Measurements from ENCODE around the gene HMG20B. TPM values are rescaled to one million over a fixed set of nuclear protein-coding genes. Genes with fewer than 3 reads are reported as not detected.

The HMG20B gene
- polyA plus RNA-seq, 1 of the 3 experiments (the other 2 are of a cell fraction), result 92.0 TPM

DNA sequence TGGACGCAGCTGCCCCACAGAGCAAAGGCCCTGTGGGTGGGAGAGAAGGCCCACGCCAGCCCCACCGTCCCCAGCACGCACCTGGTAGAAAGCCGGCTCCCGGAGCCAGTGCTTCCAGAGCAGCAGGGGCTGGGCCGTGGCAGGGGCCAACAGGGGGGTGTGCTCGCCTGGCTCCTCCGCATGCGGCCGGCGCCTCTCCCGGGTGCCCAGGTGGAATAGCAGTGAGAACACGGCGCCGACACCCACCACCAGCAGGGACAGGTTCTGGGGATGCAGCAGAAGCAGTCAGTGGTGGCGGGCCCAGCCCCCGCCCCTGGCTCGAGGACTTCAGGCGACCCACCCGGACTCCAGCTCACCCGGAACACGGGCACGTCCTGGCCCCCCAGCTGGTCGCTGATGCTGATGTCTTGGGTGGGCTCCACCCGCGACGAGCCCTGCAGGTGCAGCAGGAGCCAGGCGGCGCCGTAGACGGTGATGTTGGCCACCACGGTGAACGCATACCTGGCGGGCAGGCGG is 24.9 kb upstream of the HMG20B start:
- POLR2A ChIA-PET, result no interaction called here
- peaks cover 0 to 30% of the 10 kb centered on the region in 2 experiments for H3K36me3 ChIP-seq (replicated peaks in 1 of 2; ENCODE audit: control insufficient read depth in 1 of 2, insufficient read depth in 2 of 2, low read length in 1 of 2)
- H3K27me3 ChIP-seq (ENCODE audit: insufficient read depth), result no peaks in the 10 kb centered on the region
- no peak overlapping the region for H2AFZ ChIP-seq (ENCODE audit: low read depth)
- WGBS (ENCODE audit: low lambda C conversion rate), result 96% methylated on average over 8 of the region's 36 CpGs
- CTCF ChIA-PET, result interaction anchor here (0.9 to 6.0 kb wide), 6 partner anchors 9 to 44 kb away, joined by 3 to 73 read pairs (median 4); partner anchors contain the start of genes MFSD12 and TEKTIP1
- peaks cover 19% of the 10 kb centered on the region; the same call in 1 of the 2 replicates for H3K79me2 ChIP-seq (ENCODE audit: insufficient read depth)
- peaks cover 7% of the 10 kb centered on the region for H3F3A ChIP-seq (replicated peaks; ENCODE audit: insufficient read depth)
- H3K4me3 ChIP-seq (ENCODE audit: low read depth in 2 of 2, low read length in 1 of 2), result no peak overlapping the region
- H3K9me2 ChIP-seq, result no peaks in the 10 kb centered on the region
- no peaks in the 10 kb centered on the region for H3K9me3 ChIP-seq
- H3K27ac ChIP-seq (ENCODE audit: low read depth in 2 of 2, low read length in 1 of 2), result no peak overlapping the region
- H3K4me1 ChIP-seq (ENCODE audit: control insufficient read depth in 1 of 2, insufficient read depth in 2 of 2, low read depth in 1 of 2, low read length in 1 of 2), result no peaks in the 10 kb centered on the region; a peak in 1 of 4 replicates
- 0 out of 2 replicates have a peak, but pooled peaks cover 7% of the 10 kb centered on the region for H4K20me1 ChIP-seq (ENCODE audit: insufficient read depth)
- no peak overlapping the region for H3K9ac ChIP-seq
- no peak overlapping the region for H3K4me2 ChIP-seq
- DNase-seq, result no peak
- TF ChIP-seq NFIC (IDR thresholded peaks at IDR 0.05; ENCODE audit: borderline replicate concordance) (no peak), EZH2phosphoT487 (IDR thresholded peaks at IDR 0.05; ENCODE audit: borderline replicate concordance, low read depth) (no peak), NRF1 (IDR thresholded peaks at IDR 0.05; ENCODE audit: low read depth, low read length) (no peak)
- TF ChIP-seq, protein P1, sequence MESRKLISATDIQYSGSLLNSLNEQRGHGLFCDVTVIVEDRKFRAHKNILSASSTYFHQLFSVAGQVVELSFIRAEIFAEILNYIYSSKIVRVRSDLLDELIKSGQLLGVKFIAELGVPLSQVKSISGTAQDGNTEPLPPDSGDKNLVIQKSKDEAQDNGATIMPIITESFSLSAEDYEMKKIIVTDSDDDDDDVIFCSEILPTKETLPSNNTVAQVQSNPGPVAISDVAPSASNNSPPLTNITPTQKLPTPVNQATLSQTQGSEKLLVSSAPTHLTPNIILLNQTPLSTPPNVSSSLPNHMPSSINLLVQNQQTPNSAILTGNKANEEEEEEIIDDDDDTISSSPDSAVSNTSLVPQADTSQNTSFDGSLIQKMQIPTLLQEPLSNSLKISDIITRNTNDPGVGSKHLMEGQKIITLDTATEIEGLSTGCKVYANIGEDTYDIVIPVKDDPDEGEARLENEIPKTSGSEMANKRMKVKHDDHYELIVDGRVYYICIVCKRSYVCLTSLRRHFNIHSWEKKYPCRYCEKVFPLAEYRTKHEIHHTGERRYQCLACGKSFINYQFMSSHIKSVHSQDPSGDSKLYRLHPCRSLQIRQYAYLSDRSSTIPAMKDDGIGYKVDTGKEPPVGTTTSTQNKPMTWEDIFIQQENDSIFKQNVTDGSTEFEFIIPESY (IDR thresholded peaks at IDR 0.05; ENCODE audit: borderline replicate concordance, low read depth), result no peak

- no peaks in the 10 kb centered on the region for H3K9me2 ChIP-seq
- H3K9ac ChIP-seq, result no peak overlapping the region
- no peaks in the 10 kb centered on the region for H3K9me3 ChIP-seq
- POLR2A ChIA-PET, result interaction anchor here (0.7 kb wide), 1 partner anchor 220 kb away, joined by 4 read pairs; no protein-coding TSS in a partner anchor
- H3K4me2 ChIP-seq, result no peak overlapping the region
- H3K27ac ChIP-seq (ENCODE audit: low read depth in 2 of 2, low read length in 1 of 2), result no peak overlapping the region; a peak in 1 of 4 replicates
- peaks cover 26% of the 10 kb centered on the region; the same call in 1 of the 2 replicates for H3K79me2 ChIP-seq (ENCODE audit: insufficient read depth)
- 96% methylated on average over 11 of the region's 14 CpGs for WGBS (ENCODE audit: low lambda C conversion rate)
- TF ChIP-seq NRF1 (IDR thresholded peaks at IDR 0.05; ENCODE audit: low read depth, low read length), result no peak
- no peak for TF ChIP-seq ELF1 (IDR thresholded peaks at IDR 0.05)
- TF ChIP-seq FOXJ3 (CRISPR knock-in tag; IDR thresholded peaks at IDR 0.05), result no peak
- no peak for TF ChIP-seq NFIC (IDR thresholded peaks at IDR 0.05; ENCODE audit: borderline replicate concordance)
- TF ChIP-seq, protein P2, sequence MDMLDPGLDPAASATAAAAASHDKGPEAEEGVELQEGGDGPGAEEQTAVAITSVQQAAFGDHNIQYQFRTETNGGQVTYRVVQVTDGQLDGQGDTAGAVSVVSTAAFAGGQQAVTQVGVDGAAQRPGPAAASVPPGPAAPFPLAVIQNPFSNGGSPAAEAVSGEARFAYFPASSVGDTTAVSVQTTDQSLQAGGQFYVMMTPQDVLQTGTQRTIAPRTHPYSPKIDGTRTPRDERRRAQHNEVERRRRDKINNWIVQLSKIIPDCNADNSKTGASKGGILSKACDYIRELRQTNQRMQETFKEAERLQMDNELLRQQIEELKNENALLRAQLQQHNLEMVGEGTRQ (IDR thresholded peaks at IDR 0.05; ENCODE audit: borderline replicate concordance, low read depth, low read length), result no peak
- TF ChIP-seq RXRA (IDR thresholded peaks at IDR 0.05; ENCODE audit: borderline replicate concordance, low read depth), result no peak
- TF ChIP-seq SMC3 (IDR thresholded peaks at IDR 0.05; ENCODE audit: low read depth, low read length), result no peak
- TF ChIP-seq TEAD4 (IDR thresholded peaks at IDR 0.05; ENCODE audit: borderline replicate concordance, insufficient read depth), result no peak
- no peak for TF ChIP-seq YY1 (IDR thresholded peaks at IDR 0.05; ENCODE audit: low read depth)
- TF ChIP-seq TCF12 (IDR thresholded peaks at IDR 0.05), result no peak
- TF ChIP-seq EZH2phosphoT487 (IDR thresholded peaks at IDR 0.05; ENCODE audit: borderline replicate concordance, low read depth), result no peak
- TF ChIP-seq MXI1 (IDR thresholded peaks at IDR 0.05; ENCODE audit: low read depth, low read length), result no peak
- TF ChIP-seq GABPA (IDR thresholded peaks at IDR 0.05; ENCODE audit: low read depth), result no peak
- TF ChIP-seq MAX (IDR thresholded peaks at IDR 0.05; ENCODE audit: low read depth), result no peak
- TF ChIP-seq, protein P1 (IDR thresholded peaks at IDR 0.05; ENCODE audit: borderline replicate concordance, low read depth), result no peak
- TF ChIP-seq GATA2 (CRISPR knock-in tag; IDR thresholded peaks at IDR 0.05), result no peak
- TF ChIP-seq FOXM1 (IDR thresholded peaks at IDR 0.05; ENCODE audit: low read depth), result no peak
- no peak for TF ChIP-seq TAF1 (IDR thresholded peaks at IDR 0.05; ENCODE audit: borderline replicate concordance, low read depth, low read length)
- TF ChIP-seq FOSL2 (IDR thresholded peaks at IDR 0.05; ENCODE audit: borderline replicate concordance, low read depth), result no peak
- no peak for TF ChIP-seq RAD21 (IDR thresholded peaks at IDR 0.05; ENCODE audit: low read length)
- no peak for DNase-seq
- H3K4me3 ChIP-seq (ENCODE audit: low read depth in 2 of 2, low read length in 1 of 2), result no peak overlapping the region
- H2AFZ ChIP-seq (ENCODE audit: low read depth), result no peak overlapping the region
- 0 out of 2 replicates have a peak, but pooled peaks cover 7% of the 10 kb centered on the region for H4K20me1 ChIP-seq (ENCODE audit: insufficient read depth)
- H3F3A ChIP-seq (replicated peaks; ENCODE audit: insufficient read depth), result peaks cover 7% of the 10 kb centered on the region
- H3K27me3 ChIP-seq (ENCODE audit: insufficient read depth), result no peaks in the 10 kb centered on the region
- H3K36me3 ChIP-seq (replicated peaks in 1 of 2; ENCODE audit: control insufficient read depth in 1 of 2, insufficient read depth in 2 of 2, low read length in 1 of 2), result peaks cover 0 to 30% of the 10 kb centered on the region in 2 experiments
- H3K4me1 ChIP-seq (ENCODE audit: control insufficient read depth in 1 of 2, insufficient read depth in 2 of 2, low read depth in 1 of 2, low read length in 1 of 2), result peaks cover 0 to 3% of the 10 kb centered on the region in 2 experiments; a peak in 1 of 4 replicates
- CTCF ChIA-PET, result interaction anchor here (0.9 to 6.0 kb wide), 5 partner anchors 8 to 244 kb away, joined by 3 to 73 read pairs (median 4); partner anchors contain the start of gene MFSD12
These were observed 24.1 kb upstream of the HMG20B start for GRCh38 chr19:3548606-3549005.
